NCI-H2196 treated with DMSO at 0.1 percent for 48 hours (cell line): Measurements from ENCODE around the gene PEF1.

ENCODE experiments used
- DNase-seq: peaks from one replicate; lab custom pipeline; 2025; ENCODE audit not compliant: unreplicated experiment; lab: John Stamatoyannopoulos, UW

Gene PEF1, protein sequence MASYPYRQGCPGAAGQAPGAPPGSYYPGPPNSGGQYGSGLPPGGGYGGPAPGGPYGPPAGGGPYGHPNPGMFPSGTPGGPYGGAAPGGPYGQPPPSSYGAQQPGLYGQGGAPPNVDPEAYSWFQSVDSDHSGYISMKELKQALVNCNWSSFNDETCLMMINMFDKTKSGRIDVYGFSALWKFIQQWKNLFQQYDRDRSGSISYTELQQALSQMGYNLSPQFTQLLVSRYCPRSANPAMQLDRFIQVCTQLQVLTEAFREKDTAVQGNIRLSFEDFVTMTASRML

DNA sequence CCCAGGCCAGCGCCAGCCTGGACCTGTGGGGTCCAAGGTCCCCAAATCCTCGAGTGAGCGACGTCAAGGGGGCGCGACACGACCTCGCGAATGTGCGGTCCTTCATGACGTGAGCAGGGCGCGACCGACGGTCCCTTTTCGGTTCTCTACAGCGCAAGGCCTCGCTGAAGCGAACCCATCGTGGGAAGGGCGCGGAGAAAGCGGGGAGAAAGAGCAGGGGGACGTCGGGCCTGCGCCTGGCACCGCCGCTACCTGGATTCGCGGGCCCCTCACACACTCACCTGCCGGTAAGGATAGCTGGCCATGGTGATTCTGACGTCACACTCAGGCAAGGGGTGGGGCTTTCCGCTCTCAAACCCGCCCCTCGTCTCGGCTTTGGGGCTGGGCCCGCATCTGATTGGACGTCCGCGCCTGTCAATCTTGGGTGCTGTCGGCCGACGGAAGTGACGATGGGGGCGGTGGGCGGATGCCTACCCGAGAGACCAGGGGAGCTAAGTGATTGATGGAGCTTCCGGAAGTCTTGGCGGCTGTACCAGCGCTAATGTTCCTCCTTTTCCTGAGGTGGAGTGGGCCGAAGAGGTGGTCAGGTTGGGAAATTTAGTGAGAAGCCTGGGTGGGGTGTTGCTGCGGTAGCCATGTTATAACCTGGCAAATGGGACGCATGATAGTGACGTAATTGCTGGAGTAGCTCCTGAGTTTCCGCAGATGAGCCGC, at the start of gene PEF1:
PEF1 (minus strand) TSS at position 317 of the 714 bp plus-strand sequence; CDS start at position 305, 12 bp downstream.
- peak; percentile 96 for DNase-seq

DNA sequence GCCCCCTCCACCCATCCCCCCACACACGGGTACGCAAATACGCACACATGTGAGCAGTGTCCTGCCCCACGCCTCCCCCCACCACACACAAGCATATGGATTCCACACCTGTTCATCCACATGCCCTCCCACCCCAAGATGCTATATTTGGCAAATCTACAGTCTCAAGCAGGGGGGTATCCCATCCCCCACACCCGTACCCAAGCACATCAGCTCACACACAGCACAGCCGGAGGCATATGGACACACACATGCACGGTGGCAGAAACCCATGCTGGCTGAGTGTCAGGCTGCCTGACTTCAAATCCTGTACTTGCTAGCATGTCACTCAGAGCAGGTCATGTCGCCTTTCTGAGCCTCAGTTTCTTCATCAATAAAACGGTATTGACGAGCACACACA, 48.6 kb upstream of the PEF1 start:
- no peak for DNase-seq

DNA sequence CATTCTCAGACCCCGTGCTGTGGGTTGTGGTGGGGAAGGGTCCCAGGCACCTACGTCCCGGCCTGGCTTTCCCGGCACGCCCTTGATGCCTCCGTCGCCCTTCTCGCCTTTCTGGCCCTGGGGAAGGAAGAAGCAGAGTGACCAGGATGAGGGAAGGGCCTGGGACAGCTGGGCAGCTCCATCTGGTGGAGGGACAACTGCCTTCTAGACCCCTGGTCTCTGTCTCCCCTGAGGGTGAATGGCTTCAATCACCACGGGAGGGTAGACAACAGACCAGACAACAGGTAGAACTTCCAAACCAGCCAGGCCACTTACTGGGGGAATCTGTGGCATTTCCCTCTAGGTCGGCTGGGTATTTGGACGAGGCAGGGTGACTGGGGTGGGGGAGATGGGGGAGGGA, 47.3 kb upstream of the PEF1 start:
- DNase-seq: no peak

DNA sequence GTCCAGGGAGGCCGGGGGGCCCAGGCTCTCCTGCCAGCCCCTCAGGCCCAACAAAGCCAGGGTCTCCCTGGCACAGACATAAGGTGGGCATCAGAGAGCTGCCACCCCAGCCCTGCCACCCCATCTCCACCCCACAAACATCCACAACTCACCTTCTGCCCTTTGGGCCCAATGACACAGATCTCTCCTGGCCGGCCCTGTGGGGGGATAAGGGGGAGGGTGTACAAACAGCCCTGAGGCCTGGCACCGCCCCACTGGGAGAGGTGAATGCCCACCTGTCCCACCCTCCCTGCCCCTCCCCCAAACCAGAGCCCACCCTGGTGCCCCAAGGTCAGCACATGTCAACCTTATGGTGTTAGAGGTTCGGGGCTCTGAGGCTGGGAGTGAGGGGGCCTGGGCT, 46.8 kb upstream of the PEF1 start:
- DNase-seq: no peak

DNA sequence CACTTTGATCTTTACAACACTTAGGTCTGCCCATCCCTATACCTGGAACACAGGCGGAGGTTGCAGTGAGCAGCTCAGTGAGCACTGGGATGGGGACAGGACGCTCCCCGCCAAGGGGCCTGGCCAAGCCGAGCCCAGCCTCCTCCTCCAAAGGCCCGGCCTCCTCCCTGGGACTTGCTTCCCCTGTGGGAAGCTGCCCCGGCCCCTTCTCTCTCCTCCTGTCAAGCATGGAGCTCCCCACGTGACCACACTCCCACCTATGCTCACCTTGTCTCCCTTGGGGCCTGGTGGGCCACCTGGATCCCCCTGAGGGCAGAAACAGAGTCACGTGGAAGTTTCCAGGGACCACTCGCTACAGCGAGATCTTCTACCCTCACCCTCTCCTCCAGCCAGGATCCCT, 46.2 kb upstream of the PEF1 start:
- no peak for DNase-seq

DNA sequence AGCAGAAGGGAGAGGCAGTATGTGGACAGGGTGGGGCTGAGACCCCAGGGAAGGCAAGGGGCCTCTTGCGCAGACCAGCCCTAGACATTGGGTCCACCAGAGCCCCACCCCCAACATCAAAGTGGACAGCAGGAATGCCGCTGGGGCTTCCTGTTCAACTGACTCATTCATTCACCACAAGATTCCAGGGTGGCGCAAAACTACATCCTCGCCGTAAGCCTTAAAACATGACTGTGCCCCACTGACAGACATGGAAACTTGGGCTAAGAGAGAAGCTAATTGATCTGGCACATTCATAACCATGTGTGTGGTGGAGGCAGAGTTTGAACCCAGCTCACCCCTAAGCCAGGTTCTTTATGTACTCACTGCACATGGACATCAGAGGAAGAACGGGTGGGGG, 45.2 kb upstream of the PEF1 start:
- no peak for DNase-seq

DNA sequence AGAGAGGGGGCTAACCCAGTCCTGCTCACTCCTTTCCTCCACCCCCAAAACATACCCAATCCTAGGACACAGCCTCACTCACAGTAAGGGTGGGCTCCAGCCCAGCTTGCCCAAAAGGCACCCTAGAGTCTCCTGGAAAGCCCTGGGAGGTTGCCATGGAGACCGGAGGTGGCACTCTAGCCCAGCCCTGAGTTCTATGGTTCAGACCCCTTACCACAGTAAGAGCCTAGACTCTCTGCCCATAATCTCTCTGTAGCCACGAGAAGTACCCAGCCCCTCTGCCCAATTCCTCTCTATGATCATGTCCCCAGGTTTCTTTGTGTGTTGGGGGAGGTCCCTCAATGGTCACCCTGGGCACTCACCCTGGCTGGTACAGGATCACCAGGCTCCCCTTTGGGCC, 44.7 kb upstream of the PEF1 start:
- DNase-seq: no peak

DNA sequence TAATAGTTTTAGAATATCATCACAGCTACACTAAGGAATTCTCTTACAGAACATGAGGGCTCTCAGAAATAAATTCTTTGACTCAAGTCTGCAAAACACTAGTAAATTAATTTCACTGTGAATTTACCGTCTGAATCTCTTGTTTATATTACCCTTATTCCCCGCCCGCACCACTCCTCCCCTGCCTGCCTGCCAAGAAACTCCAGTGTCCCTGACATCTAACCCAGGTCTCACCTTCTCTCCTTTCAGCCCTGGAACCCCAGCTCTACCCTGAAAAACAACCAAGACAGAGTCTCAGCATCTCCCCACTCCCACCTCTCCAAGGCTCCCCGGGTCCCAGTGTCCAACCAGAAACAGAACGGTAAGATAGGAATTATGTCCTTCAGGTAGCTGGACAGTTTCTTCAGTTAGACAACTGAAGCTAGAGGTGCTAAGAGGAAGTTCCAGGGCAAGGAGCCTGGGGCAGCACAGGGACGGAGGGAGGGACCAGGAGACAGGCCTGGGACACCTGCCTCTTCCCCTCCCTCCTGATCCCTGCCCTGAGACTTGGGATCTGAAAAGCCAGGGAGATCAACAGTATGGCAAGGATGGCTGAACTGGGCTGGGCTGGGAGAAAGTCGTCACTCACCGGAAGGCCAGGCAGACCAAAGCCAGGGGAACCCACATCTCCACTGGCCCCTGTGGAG, 43.7 kb upstream of the PEF1 start:
- no peak for DNase-seq

DNA sequence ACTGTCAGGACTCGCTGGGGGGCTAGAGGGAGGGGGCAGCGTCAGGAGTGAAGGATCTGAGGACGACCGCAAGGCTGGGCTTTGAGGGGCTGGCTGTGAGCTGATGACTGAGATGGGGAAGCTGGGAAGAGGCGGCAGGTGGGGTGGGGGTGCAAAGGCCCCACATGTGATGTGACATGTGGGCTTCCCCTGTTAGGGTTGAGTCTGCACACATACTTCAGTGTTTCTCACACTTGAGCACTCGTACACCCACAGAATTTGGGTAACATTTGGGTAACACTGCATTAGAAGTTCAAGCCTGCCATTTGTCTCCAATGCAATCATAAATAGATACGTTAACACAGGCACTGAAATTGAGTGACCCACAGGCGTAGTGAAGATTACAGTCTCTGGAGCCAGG, 42.9 kb upstream of the PEF1 start:
- DNase-seq: no peak

DNA sequence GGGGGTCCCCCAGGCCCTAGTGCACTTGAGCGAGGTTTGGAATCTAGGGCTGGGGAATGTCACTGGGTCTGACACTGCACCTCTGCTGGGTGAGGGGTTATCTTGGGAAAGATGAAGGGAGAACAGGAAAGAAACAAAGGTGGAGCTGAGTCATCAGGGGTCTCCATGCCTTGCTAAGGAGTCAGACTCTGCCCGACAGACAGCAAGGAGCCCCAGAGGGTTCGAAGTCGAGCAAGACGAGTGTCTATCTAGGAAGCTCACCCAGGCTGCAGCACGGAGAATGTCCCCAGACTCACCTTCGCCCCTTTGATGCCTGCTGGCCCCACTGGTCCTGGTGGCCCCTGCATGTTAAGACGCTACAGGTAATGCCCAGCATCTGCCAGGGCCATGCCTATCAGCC, 41.1 kb upstream of the PEF1 start:
- no peak for DNase-seq

DNA sequence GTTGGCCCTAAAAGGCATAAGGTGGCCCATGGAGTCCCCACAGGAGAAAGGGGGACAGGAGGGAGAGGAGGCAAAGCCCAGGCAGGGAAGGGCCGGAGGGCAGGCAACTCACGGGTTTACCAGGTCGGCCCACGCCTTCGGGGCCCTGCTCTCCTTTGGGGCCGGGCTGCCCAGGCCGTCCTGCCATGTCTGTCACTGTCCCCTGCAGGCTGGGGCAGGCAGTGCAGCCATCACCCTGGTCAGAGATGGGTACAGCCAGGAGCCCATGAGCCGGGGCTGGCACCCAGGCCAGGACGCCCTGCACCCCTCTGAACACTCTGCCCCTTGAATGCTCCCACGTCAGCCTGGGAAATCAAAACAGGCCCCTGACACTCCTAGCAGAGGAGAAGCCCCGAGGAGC, 39.3 kb upstream of the PEF1 start:
- DNase-seq: no peak

DNA sequence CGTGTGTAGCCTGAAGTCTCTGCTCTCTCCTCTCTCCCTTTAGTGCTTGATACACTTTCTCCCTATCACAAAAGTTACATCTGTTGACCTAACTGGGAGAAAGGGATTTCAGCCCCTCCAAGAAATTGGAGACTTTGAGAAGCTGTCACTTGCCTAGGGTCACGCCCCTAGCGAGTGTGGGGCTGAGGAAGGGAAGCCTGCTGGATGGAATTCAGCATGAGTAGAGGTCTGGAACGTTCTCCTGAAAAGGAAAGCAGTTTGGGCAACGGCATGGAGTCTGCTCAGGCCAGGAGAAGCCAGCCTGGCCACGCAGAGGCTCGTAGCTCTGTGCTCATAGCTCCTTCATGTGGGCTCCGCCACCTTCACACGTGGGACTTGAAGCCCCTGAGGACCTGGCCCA, 36.7 kb upstream of the PEF1 start:
- no peak for DNase-seq

DNA sequence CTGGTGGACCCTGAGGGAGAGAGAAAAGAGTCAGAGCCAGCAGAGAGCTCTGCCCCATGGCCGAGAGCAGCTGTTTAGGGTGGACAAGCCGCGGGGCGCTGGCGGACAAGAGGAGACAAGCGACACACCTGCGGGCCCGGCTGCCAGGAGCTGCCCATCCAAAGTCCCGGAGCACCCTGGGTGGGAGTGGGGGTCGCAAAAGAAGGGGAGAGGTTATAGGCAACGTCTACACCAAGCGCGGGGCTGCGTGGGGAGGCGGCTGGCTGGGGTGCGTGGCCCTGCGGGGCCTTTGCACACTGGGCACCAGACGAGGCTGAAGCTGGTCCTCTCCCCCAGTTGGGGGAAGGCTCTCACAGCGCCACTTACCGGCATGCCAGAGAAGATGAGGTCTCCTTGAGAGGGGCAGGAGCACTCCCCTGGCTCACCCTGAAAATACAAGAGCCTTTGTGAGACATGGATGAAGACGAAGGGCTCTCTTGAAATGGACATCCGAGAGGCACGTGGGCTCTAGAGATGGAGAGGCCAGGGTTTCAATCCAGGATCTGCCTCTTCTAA, 35.1 kb upstream of the PEF1 start:
- no peak for DNase-seq

DNA sequence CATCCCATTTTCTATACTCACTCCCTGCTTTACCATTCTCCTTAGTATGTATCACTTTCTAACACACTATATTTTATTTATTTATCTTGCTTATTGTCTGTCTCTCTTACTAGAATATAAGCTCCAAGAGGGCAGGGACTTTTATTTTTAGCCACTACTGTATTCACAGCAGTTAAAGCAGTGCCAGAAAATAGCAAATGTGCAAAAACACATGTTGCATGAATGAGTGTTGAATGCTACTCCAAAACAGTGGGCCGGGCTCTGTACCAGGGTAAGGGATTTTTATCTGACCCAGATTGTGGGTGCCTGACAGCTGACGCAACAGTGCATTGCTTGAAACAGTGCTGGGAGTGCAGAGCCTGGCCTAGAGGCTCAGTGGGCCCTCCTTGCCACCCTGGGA, 34.4 kb upstream of the PEF1 start:
- DNase-seq: no peak

DNA sequence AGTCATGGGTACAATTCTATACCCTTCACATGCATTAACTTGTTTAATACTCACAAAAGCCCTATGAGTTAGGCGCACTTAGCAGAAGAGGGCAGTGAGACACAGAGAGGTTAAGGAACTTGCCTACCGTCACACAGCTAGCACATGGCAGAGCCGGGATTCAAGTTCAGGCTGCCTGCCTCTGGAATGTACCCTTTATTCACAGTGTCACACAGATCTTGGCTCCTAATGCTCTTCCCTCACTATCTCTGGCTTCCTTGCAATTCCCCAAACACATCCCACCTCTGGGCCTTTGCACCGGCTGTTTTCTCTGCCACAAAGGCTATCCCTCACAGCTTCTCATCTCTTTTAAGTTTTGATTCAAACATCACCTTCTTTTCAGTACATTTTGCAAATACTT, 34.0 kb upstream of the PEF1 start:
- no peak for DNase-seq

DNA sequence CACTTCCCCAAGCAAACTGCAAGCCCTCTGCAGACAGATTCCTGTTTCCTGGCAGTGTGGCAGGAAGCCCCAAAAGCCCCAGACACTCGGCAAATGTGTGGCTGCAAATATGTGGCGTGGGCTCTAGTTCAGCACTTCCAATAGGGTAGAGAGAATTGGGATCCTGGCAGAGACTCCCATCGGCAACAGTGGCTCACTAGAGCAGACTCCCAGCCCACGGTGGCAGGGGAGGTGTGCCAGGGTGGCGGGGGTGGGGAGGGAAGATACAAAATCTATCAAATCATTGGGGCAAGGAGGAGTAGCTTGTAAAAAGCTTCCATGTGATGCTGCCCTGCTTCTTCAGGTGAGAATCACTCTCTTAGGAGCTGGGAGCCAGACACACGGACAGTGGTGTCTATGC, 33.3 kb upstream of the PEF1 start:
- no peak for DNase-seq

DNA sequence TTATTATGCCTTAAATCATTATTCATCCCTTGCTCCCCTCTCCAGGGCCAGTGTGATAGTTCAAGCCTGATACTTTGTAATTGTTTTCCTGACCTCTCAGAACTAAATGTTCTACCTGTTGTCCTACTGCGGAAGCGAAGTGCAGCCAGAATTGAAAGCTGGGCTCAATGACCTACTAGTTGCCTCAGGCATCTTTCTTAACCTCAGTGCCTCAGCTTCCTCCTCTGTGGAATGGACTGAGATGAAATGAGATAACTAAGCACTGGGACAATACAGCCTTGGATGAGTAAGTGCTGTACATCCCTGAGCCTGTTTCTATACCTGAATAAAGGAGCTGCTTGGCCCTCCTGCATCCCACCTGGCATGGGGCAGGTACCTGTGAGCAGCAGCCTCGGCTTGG, 32.7 kb upstream of the PEF1 start:
- DNase-seq: no peak

DNA sequence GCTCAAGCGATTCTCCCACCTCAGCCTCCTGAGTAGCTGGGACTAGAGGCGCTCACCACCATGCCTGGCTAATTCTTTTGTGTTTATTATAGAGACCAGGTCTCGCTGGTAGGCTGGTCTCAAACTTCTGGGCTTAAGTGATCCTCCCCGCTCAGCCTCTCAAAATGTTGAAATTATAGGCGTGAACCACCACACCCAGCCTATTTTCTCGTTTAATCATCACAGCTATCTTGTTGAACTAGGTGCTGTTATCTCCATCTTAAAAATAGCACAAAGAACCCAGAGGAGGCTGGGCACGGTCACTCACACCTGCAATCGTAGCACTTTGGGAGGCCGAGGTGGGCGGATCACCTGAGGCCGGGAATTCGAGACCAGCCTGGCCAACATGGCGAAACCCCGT, 31.1 kb upstream of the PEF1 start:
- no peak for DNase-seq

DNA sequence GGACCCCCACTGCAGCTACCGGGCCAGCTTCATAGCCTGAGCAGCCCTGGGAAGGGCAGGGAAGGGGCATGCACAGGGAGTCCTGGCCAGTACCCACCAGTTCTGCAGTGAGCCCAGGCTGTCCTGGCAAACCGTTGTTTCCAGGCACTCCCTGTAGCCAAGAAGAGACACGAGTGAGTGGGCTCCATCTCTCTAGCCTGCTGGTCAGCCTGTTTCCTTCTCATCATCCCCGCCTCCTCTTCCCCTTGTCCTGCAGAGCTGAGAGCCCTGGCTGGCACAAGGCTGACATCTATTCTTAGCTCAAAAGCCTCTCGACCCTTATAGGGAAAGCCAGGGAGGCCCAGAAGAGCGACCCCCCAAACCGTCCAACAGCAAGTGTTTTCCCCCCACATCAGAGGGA, 30.5 kb upstream of the PEF1 start:
- no peak for DNase-seq

DNA sequence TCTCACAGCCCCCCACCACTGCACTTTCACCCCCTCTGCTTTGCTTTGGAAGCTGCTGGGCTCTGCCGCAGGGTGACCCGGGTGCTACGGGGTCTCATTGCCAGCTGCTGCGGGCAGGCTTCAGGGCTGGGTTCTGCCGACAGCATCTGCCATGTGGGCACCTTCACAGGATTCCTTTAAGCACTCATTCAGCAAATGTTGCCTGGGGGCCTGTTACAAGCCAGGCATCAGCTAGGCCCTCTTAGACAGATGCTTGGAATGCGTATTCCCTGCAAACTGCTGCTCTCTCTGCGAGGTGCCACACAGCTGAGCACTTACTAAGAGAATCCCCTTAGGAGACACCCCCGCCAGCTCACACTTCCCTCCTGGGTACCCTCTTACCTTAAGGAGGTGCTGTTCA, 29.9 kb upstream of the PEF1 start:
- DNase-seq: no peak

DNA sequence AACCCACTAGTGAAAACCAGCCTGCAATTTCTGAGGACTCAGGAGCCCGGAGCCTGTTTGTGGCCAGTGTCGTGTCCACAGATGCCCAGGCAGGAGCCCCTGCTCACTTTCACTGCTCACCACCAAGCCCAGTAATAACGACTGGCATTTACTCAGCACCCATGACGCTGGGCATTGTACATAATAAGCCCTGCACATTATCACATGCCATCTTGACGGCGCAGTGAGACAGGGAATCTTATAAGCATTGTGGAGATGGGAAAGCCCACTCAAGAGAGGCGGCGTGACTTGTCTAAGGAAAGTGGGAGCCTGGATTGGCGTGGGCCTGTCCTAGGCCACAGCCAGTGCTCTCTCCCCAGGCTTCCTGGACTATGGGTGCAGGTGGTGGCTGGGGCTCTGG, 28.8 kb upstream of the PEF1 start:
- no peak for DNase-seq

DNA sequence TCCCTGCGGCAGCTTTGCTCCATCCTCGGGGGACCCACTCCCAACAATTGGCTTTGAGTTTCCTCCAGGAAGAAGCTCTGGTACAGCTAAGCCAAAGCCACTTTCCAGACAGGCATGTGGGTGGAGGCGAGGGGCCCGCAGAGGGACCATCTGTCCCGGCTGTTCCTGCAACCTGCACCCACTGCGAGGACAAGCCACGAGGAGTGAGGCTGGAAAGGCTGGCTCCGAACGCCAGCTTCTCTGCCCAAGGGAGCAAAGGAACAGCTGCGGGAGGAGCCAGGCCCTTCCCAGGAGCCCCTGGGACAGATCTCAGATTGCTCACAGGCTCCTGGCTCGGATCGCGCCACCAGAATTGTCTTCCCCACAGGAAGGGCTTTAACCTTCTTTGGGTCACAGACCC, 28.3 kb upstream of the PEF1 start:
- DNase-seq: no peak
